ENCODE data around the gene HACD2. TPM values are rescaled to one million over a fixed set of nuclear protein-coding genes. Genes with fewer than 3 reads are reported as not detected.
A peak's percentile ranks its signal among the peaks of the same experiment; 100 is the strongest.

Gene HACD2
- total RNA-seq, 1 experiment from 2014 or later, result 43.0 TPM

DNA sequence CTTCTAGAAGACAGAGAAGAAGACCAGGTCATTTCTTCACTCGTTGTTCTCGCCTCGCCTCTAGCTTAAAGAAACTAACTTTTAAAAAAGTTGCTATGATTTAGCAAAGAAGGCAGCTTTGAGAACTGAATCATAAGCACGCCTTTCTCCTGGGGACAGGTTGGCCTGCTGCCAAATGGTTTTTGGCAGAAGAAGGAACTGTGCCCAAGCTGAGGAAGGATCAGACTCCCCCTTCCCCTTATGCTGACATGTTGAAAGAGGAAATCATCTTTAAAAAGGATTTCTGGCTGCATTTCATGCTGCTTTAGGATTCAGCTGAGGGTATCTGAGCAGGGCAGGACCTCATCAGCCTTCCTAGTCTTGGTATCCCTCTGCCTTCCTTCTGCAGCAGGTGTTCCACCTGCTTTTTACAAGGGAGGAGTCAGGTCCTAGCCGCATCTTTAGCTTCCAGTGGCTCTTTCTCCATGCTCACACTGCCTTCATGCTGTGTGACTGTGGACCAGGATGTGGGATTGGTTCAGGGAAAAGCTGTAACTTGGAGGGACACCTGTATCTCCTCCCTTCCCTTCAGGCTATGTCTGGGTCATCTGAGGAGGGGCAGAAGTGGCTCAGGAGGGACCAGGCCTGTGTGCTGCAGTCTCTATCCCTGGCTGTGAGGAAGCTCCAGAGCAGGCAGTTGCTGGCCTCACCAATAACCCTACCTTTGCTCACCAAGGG is 34.1 kb upstream of the HACD2 start:
- no peaks in the 10 kb centered on the region for H3K36me3 ChIP-seq (ENCODE audit: control insufficient read depth in 1 of 2, insufficient read depth in 2 of 2, low read length in 2 of 2)
- no peak overlapping the region for H3K9ac ChIP-seq (ENCODE audit: low read length)
- ChIA-PET POLR2A (no interaction called here), CTCF (interaction anchor here (1.2 kb wide), 1 partner anchor 58 kb away, joined by 3 read pairs; no protein-coding TSS in a partner anchor), RAD21 (ENCODE audit: low non-redundant PET in 1 of 2, low total read pairs in 2 of 2, uncharacterized antibody in 2 of 2, unreplicated experiment in 2 of 2) (no interaction called here)
- H3K27ac ChIP-seq (ENCODE audit: low read depth, low read length), result no peak overlapping the region
- intact Hi-C loops (cut with micrococcal nuclease), result no loop called here
- H3K4me3 ChIP-seq (replicated peaks in 1 of 2; ENCODE audit: low read depth in 1 of 2, low read length in 2 of 2), result no peak overlapping the region
- DNase-seq (ENCODE audit: low read depth, low spot score) (no peak), ATAC-seq (no peak)
- BruUV-seq (replicated peaks), result no TSS peak
- TF ChIP-seq SRF (IDR thresholded peaks at IDR 0.05; ENCODE audit: low read depth) (no peak), ZFX (IDR thresholded peaks at IDR 0.05) (no peak)
- TF ChIP-seq, protein P1, sequence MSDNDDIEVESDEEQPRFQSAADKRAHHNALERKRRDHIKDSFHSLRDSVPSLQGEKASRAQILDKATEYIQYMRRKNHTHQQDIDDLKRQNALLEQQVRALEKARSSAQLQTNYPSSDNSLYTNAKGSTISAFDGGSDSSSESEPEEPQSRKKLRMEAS (IDR thresholded peaks at IDR 0.05), result no peak
- TF ChIP-seq, protein P2, sequence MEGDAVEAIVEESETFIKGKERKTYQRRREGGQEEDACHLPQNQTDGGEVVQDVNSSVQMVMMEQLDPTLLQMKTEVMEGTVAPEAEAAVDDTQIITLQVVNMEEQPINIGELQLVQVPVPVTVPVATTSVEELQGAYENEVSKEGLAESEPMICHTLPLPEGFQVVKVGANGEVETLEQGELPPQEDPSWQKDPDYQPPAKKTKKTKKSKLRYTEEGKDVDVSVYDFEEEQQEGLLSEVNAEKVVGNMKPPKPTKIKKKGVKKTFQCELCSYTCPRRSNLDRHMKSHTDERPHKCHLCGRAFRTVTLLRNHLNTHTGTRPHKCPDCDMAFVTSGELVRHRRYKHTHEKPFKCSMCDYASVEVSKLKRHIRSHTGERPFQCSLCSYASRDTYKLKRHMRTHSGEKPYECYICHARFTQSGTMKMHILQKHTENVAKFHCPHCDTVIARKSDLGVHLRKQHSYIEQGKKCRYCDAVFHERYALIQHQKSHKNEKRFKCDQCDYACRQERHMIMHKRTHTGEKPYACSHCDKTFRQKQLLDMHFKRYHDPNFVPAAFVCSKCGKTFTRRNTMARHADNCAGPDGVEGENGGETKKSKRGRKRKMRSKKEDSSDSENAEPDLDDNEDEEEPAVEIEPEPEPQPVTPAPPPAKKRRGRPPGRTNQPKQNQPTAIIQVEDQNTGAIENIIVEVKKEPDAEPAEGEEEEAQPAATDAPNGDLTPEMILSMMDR (IDR thresholded peaks at IDR 0.05 in 2 of 3, conservative IDR thresholded peaks at IDR 0.05 in 1 of 3; ENCODE audit: borderline replicate concordance in 1 of 3, insufficient read depth in 1 of 3, low read depth in 2 of 3, low read length in 2 of 3), result no peak
- H2AFZ ChIP-seq (ENCODE audit: low read depth, low read length, poor library complexity, severe bottlenecking), result no peak overlapping the region
- 0 out of 4 replicates have a peak, but pooled peaks cover 0 to 3% of the 10 kb centered on the region in 2 experiments for H3K4me1 ChIP-seq (ENCODE audit: control insufficient read depth in 1 of 2, insufficient read depth in 2 of 2, low read length in 2 of 2)
- H3K9me2 ChIP-seq (ENCODE audit: insufficient read depth), result no peaks in the 10 kb centered on the region
- H3K79me2 ChIP-seq (ENCODE audit: insufficient read depth, low read length), result no peaks in the 10 kb centered on the region
- H3K27me3 ChIP-seq (ENCODE audit: insufficient read depth, low read length), result no peaks in the 10 kb centered on the region
- no peak overlapping the region for H3K4me2 ChIP-seq (ENCODE audit: low read length)
- H3K9me3 ChIP-seq (ENCODE audit: control insufficient read depth in 1 of 2, insufficient read depth in 1 of 2, low read depth in 1 of 2, low read length in 2 of 2), result no peaks in the 10 kb centered on the region
- H4K20me1 ChIP-seq (ENCODE audit: insufficient read depth), result no peaks in the 10 kb centered on the region

DNA sequence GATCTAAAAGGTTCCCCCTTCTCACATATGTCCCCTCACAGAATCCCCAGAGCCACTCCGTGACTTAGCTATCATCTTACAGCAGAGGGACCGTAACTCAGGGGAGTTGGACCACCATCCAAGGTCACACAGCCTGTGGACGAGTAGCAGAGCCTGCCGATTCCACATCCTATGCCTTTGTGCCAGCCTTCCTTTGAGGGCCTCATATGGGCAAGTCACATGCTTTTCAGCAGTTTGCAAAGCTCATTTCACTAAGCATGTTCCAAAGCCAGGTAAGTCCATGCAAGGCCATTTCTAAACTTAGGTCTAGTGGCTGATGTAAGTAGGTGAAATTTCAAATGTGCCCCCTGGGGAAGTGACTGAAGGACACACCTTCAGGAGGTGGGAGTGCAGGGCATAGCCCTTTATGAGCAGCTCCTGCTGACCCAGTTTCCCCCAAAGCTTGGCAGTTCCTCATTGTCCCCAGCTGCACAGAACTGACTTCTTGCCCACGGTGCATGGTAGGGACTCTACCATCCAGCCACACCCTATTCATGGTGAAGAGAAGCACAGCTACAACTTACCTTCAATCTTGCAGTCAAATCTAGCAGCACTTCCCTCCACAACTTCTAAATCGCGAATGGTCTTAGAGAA is 33.3 kb upstream of the HACD2 start:
- Histone ChIP-seq H3K9me2 (ENCODE audit: insufficient read depth) (no peaks in the 10 kb centered on the region), H4K20me1 (ENCODE audit: insufficient read depth) (no peaks in the 10 kb centered on the region), H3K27me3 (ENCODE audit: insufficient read depth, low read length) (no peaks in the 10 kb centered on the region), H3K27ac (ENCODE audit: low read depth, low read length) (no peak overlapping the region), H3K9ac (ENCODE audit: low read length) (no peak overlapping the region), H2AFZ (ENCODE audit: low read depth, low read length, poor library complexity, severe bottlenecking) (no peak overlapping the region), H3K4me2 (ENCODE audit: low read length) (no peak overlapping the region), H3K79me2 (ENCODE audit: insufficient read depth, low read length) (no peaks in the 10 kb centered on the region), H3K4me1 (ENCODE audit: control insufficient read depth in 1 of 2, insufficient read depth in 2 of 2, low read length in 2 of 2) (no peaks in the 10 kb centered on the region), H3K4me3 (replicated peaks in 1 of 2; ENCODE audit: low read depth in 1 of 2, low read length in 2 of 2) (no peak overlapping the region), H3K36me3 (ENCODE audit: control insufficient read depth in 1 of 2, insufficient read depth in 2 of 2, low read length in 2 of 2) (no peaks in the 10 kb centered on the region), H3K9me3 (ENCODE audit: control insufficient read depth in 1 of 2, insufficient read depth in 1 of 2, low read depth in 1 of 2, low read length in 2 of 2) (no peaks in the 10 kb centered on the region)
- DNase-seq (ENCODE audit: low read depth, low spot score), result no peak
- intact Hi-C loops (cut with micrococcal nuclease), result no loop called here
- no peak for ATAC-seq
- CTCF ChIA-PET, result interaction anchor here (0.7 to 1.2 kb wide), 2 partner anchors 58 to 105 kb away, joined by 3 read pairs; no protein-coding TSS in a partner anchor
- RAD21 ChIA-PET (ENCODE audit: low non-redundant PET in 1 of 2, low total read pairs in 2 of 2, uncharacterized antibody in 2 of 2, unreplicated experiment in 2 of 2), result no interaction called here
- TF ChIP-seq CEBPB (IDR thresholded peaks at IDR 0.05; ENCODE audit: low read depth) (peak; percentile 58; the same call in 1 of the 2 replicates), CBX3 (IDR thresholded peaks at IDR 0.05; ENCODE audit: low read depth) (no peak)
- TF ChIP-seq, protein P2 (IDR thresholded peaks at IDR 0.05 in 2 of 3, conservative IDR thresholded peaks at IDR 0.05 in 1 of 3; ENCODE audit: borderline replicate concordance in 1 of 3, insufficient read depth in 1 of 3, low read depth in 2 of 3, low read length in 2 of 3), result no peak
- POLR2A ChIA-PET, result no interaction called here
- no TSS peak for BruUV-seq (replicated peaks)

Data from HCT116 (cell line).